ENCODE results near the gene LEP. TPM values are rescaled to one million over a fixed set of nuclear protein-coding genes. Genes with fewer than 3 reads are reported as not detected.
"Not testable (repeated sequence)": the region's sequence is repeated elsewhere in the genome, so short reads cannot be mapped to it uniquely, and the experiment has no call there.

The LEP gene
- total RNA-seq, 1 donor from 2014 or later, result not detected

GRCh38 chr7:128210590-128211570 lies 30.2 kb upstream of the LEP start:
- DNase-seq, result no peak

DNA sequence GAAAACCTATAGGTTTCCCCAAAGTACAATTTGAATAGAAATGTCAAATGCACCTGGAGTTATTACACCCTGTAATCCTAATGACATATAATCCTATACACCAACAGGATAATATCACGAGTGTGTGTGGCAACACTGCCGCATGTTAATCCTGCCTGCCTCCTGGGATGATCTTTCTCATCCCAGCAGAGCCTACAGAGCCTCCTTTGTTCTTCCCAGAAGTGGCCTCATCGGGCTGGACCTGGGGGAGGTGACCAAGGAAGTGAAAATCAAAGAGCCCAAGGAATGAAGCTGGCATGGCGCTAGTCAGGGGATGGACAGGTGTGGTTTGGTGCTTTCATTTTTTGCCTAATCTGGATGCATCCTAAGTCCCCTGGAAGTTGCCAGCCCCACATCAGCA lies 29.5 kb upstream of the LEP start:
- DNase-seq, result no peak

DNA sequence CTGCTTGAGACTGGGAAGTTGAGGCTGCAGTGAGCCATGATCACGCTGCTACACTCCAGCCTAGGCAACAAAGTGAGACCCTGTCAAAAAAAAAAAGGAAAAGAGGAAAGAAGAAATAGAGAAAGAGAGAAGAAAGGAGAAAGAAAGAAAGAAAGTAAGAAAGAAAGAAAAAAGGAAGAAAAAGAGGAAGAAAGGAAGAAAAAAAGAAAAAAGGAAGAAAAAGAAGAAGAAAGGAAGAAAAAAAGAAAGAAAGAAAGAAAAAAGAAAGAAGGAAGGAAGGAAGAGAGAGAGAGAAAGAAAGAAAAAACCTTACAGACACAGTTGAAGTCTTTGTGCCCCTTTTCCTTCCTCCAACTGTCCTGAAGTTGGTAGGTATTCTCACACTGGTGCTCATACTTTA lies 26.6 kb upstream of the LEP start:
- DNase-seq, result no peak

GRCh38 chr7:128215281-128215680 lies 25.8 kb upstream of the LEP start:
- DNase-seq, result no peak

DNA sequence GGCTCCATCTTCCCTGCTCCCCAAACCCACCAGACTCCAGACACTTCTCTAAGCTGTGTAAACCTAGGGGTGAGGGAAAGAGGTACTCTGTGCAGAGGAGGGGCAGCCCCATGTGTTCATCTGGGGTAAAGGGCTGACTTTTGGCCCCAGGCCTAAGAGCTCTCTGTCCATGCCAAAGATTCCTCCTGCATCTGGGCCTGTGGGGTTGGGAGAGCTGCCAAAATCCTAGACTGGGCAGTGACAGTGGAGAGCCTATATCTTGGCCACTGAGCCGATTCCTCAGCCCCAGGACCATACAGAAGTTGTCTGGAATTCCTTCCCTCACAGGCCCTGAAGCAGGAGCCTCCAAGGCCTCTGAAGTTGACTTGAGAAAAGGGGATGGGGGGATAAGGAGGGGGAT lies 25.3 kb upstream of the LEP start:
- DNase-seq, result no peak

GRCh38 chr7:128217030-128217805 lies 23.9 kb upstream of the LEP start:
- no peak for DNase-seq

DNA sequence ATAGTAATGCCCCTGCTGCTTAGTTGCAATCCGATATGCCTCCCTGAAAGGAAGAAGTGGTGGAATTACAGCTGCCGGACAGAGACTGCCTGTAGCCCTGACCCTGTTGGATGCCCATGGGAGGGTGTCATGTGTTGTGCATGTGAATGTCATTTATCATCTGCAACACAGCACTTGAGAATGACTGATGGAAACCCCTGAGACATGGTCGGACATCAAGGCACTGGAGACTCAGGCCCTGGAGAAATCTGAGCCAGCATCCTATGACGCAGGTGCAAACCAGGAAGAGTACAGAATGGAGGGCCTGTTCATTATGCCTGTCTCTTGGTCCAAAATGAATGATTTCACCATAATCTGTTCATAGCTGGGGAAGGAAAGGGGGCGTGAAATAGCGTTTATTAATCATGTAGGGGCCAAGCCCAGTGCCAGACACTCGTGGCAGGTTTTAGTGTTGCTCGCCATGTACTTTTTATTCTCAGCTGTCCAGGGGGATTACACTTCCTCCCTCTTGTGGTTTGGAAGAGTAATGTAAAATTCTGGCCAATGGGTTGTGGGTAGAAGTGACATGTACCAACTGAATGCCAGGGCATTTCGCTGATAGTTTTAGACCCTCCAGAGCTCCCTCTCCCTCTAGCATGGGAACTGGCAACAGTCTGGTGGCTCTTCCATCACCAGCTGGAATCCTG lies 23.0 kb upstream of the LEP start:
- DNase-seq, result peak; percentile 19

DNA sequence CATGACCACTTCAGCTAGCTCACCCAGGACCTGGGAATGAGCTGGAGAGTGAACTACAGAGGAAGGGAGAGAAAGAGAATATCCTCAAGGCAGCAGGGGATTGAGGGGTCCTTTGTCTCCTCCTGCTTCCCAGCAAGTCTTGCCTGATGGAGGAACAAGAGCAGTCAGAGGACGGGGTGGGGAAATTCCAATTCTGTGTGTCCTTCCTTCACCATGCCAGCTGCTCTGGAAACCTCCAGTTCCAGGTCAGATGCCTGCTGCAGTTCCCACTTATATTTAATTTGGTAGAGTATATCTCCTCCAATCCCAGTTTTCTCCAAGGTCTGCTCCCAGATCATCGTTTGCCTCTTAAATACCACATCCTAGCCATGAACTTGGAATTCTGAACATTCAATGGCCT lies 21.4 kb upstream of the LEP start:
- no peak for DNase-seq

DNA sequence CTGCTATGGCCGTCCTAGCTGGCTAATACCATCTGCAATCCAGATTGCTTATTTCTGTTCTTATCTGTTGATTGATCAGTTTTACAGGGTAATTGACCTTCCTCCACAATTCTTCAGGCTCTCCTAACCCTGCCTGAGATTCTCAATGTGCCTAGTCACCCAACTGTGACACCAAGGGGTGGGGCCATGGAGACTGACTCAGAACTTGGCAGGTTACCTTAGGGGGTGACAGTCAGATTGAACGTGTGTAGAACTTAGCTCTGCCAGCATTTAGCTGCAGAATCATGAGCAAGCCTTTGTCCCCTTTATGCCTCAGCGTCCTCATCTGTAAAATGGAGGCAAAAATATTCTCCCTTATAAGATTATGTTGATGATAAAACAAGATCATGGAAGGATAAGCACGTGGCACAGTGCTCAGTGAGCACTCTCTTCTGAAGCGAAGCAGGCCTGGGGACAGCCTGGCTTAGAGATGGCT lies 19.1 kb upstream of the LEP start:
- DNase-seq, result no peak

- no peak for DNase-seq
These were observed 14.7 kb upstream of the LEP start for GRCh38 chr7:128226132-128226980.

DNA sequence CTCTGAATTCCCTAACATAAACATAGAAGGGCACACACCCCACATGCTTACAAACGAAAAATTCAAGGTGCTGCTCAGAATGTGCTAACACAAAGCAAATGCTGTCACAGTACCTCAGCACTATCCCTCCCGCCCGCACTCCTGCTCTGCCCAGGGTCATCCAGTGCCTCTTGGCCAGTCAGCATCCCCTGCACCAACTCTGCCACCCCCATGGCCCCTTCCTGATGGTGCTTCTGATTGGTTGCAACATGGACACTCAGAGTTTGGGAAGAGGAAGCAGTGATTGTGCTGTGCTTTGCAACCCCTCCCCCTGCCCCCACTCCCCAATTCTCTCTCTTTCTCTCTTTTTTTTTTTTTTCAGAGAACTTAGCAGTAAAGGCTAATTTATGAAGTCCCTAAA lies 13.8 kb upstream of the LEP start:
- no peak for DNase-seq

DNA sequence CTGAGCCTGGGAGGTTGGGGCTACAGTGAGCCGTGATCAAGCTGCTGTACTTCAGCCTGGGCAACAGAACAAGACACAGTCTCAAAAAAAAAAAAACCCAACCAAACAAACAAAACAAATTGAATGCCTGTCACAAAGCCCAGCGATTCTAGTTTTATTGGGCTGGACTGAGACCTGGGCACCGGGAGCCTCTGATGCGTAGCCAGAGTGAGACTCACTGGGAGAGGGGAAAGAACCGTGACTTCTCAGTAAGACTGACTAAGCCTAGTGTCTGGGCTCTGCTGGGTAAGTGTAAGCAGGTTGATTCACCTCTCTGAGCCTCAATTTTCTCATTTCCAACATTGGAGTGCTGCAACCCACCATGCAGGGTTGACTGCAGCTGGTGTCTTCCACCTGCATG lies 10.1 kb upstream of the LEP start:
- DNase-seq, result no peak

GRCh38 chr7:128231677-128232076 lies 9.4 kb upstream of the LEP start:
- DNase-seq, result no peak

- DNase-seq, result no peak
These were observed 7.6 kb upstream of the LEP start for GRCh38 chr7:128233471-128233870.

GRCh38 chr7:128234476-128235026 lies 6.5 kb upstream of the LEP start:
- DNase-seq, result no peak

- no peak for DNase-seq
These were observed 5.6 kb upstream of the LEP start for GRCh38 chr7:128235471-128235870.

DNA sequence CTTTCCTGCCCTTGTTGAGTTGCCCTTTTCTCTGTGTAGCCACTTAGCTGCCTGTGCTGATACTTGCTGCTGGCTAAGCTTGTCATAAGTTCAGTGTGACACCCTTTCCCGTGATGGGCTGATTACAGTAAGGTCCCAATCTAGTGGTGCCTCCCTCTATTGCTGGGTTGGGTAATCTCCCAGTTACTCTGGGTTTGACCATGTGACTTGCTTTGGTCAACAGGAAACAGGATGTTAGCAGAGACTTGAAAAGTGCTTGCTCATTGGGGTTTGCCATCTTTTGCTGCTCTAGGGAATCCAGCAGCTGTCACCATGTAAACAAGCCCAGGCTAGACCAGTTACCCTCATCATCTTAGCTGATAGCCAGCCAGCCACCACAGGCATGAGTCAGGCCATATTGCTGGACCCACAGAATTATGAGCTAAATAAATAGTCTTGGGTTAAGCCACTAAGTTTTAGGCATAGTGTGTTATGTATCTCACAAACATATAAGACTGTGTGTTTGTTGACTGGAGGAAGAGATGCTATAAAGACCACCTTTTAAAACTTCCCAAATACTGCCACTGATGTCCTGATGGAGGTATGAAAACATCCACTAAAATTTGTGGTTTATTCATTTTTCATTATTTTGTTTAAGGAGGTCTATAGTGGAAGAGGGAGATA lies 4.0 kb upstream of the LEP start:
- peak; percentile 24 for DNase-seq

- not testable (repeated sequence) for DNase-seq
These were observed 1.9 kb upstream of the LEP start for GRCh38 chr7:128239146-128239545.

DNA sequence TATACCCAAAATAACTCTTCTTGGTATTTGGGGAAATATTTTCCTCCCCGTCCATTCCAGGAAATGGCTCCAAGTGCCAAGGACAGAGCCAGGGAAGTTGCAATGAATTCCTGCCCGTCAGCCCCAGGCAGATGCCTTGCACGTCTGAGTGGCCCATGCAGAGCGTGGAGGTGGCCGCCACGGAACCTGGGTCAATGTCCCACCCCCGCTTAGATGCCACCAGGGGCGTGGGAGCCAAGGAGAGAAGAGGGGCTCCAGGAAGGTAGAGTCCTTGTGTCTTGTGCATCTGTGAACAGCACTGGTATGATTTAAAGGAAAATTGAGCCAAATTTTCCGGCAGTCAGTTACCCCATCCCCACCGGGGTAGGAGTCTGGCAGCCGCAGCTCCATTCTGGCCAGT lies 1.6 kb downstream of the LEP start:
- no peak for DNase-seq

GRCh38 chr7:128243273-128243672 lies 2.2 kb downstream of the LEP start:
- no peak for DNase-seq

DNA sequence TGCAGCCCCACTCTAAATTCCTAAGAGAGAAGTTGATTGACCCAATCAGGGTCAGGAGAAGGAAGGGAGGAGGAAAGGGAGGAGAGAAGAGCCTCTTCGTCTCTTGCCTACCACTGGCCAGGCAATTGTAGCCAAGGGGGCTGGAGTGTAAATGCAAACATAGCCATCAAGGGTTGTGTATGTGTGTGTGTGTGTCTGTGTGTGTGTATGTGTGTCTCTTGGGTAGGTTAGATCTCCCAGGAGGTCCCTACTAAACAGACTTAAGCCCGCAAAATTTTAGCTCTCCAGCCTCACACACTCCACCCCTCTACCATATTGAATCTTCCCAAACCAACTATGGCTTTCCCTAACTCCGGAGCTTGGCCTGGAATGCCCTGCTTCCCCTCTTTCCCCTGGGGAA lies 3.8 kb downstream of the LEP start:
- no peak for DNase-seq

Measured in dermis blood vessel endothelial cell (primary cell).